SHP77 (cell line): ENCODE measurements around the gene MUC13.
A peak's percentile ranks its signal among the peaks of the same experiment; 100 is the strongest.

ENCODE experiments used
- DNase-seq, 2 experiments: peaks; one replicate each; lab custom pipeline; 2025; lab: John Stamatoyannopoulos, UW

MUC13 gene

DNA sequence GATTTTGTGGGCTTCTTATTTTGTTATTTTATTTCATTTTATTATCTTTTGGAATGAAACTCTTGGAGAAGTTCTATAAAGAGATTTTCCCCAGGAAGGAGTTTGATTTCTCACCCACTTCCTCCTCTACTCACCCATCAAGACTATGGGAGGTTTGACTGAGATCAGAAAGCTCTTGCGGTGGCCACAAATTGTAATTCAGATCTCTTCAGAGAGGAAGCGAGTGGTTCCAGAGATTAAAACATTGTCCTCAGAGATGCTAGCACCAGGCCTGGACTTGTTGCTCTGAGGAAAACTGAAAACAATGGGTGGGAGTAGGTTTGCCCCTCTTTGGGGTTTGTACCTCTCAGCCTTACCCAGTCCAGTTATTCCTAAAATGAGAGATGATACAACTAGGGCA lies 8.1 kb upstream of the MUC13 start:
- no peak for DNase-seq

DNA sequence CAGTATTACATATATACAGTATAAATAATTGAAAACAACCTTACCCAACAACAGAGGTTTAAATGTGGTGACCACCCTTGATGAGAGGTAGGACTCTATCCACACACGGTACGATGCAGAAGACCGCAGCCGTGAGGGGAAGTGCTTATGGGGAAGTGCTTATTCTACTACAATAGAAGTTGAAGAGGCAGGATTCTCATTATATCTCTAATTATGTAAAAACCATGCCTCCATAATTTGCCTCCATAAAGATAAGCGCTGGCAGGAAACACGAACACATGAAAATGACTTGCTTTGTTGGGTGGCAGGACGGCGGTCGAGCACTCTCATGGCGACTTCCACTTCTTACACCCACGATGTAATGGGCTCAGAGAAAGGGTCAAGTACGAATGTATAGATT lies 7.2 kb upstream of the MUC13 start:
- no peak for DNase-seq

DNA sequence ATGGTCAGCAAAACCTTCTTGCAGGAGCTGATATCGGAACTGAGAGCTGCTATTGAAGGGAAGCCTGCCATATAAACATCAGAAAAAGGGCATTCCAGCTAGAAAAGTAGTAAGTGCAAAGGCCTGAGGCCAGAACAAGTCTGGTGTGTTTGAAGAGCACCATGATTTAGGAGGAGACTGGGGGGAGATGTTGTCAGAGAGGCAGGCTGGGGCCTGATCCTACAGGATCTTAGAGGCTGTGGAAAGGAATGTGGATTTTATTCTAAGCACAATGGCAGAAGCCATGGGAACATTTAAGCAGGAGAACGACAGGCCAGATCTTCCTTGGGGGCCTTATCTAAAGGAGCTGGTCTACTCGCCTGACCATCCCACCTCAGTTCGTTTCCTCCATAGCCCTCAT lies 5.1 kb upstream of the MUC13 start:
- no peak for DNase-seq

DNA sequence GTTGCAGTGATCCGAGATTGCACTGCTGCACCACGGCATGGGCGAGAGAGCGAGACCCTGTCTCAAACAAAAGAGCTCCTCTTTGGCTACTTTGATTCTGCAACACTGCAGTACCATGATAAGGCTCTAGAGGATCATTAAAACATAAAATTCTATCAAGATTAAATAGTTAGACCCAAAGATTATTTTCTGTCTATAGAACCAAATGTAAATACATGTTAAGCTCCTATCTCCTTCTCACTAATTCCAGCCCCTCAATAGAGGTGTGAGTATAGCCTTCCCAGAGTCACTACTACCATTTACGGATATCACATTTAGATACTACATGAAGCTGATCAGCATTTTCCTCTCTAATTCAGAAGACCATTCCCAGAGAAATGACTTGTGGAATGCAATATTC lies 4.3 kb upstream of the MUC13 start:
- no peak for DNase-seq

DNA sequence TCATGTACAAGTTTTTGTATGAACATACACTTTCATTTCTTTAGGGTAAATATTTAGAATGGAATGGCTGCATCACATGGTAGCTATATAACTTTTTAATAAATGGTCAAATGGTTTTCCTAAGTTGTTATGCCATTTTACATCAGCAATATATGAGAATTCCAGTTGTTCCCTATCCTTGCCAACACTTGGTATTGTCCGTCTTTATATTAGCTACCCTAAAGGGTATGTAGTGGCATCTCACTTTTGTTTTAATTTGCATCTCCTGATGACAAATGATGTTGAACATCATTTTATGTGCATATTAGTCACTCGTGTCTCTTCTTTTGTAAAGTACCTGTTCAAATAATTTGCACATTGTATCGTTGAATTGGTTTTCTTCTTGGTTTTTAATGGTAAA lies 2.5 kb upstream of the MUC13 start:
- DNase-seq: no peak

DNA sequence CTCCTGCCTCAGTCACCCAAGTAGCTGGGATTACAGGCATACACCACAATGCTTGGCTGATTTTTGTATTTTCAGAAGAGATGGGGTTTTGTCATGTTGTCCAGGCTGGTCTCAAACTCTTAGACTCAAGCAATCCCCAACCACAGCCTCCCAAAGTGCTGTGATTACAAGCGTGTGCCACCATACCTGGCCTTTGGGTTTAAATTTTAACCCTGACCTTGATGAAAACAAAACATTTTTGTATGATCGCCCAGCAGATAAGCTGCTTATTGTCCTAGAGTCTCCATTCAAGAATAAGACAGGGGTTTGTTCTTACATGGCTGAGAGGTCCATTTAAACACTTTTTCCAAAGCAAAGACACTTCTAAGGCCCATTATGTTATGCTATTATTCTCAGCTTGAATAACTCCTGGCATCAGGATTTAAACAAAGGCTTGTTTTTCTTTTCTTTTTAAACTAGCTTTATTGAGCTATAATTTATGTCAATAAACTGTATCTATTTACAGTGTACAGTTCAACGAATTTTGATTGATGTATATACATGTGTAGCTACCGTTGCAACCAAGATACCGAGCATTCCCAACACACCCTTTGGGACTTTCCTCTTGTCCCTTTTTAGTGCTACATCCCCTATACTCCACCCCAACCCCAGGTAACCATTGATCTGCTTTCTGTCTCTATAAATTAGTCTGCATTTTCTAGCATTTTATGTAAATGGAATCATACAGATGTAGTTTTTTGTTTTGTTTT lies 1.4 kb upstream of the MUC13 start:
- no peak for DNase-seq

DNA sequence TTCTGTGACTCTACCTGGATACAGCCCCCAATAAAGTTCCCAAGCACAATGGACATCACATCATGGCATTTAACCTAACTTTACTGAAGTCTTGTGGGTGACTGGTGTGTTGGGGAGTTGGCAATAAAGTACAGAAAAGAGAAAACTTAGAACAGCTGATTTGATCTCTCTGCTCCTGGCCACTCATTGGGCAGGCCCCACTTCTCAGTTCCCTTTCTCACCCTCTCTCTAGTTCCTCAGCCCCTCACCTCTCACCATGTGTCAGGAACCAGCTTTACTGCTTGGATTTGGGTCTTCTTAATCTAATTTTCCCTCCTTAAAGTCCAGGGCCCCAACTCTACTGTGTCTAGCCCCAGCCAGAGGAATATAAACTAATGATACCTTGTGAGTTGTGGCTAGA lies 713 bp upstream of the MUC13 start:
- no peak for DNase-seq

DNA sequence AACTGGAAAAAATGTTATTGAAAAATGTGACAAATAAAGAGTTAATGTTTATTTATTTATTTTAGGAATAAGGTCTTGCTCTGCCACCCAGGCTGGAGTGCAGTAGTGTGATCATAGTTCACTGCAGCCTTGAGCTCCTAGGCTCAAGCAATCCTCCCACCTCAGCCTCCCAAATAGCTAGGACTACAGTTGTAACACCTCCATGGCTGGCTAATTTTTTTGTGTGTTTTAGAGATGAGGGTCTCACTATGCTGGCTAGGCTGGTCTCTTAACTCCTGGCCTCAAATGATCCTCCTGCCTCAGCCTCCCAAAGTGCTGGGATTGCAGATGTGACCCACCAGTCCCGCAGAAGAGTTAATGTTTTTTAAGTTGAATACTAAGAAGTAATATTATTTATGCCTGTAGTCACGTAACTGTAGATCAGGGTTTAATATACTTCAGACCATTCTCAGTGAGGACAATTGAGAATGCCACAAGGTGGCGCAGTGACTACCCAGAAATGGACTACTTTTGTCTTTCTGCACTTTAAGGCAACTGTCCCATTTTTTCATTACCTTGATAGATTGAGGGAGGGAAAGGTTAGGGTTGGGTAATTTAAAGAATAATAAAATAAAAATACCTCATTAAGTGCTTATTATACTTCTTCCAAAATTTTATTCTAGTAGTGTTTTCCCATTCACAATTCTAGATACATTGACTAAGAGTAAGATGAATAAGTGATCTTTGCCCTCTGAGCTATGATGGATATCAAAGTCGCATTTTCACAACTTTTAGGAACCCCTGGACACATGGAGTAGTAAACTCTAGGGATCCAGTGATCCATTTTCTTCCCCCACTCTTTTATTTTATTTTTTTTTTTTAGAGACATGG lies 6.0 kb downstream of the MUC13 start:
- peak; percentile 34 to 63 for DNase-seq

DNA sequence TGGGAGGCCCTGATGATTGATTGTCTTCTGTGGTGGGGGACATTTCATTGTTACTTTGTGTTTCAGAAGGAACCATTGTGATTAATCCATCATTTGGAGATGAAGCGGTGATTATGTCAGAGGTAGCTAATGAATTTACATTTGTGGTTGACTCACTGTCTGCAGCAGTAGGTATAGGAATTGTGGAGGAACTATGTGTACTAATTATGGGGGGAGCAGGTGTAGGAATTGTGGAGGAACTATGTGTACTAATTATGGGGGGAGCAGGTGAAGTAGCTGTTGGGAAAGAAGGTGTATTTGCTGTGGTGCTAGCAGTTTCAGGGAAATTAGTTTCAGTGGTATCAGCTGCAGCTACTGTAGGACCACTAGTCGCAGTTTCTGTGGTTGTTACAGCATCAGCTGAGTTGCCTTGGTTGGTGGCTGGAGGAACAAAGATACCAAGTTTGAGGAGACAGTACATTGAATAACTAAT lies 6.9 kb downstream of the MUC13 start:
- DNase-seq: no peak

DNA sequence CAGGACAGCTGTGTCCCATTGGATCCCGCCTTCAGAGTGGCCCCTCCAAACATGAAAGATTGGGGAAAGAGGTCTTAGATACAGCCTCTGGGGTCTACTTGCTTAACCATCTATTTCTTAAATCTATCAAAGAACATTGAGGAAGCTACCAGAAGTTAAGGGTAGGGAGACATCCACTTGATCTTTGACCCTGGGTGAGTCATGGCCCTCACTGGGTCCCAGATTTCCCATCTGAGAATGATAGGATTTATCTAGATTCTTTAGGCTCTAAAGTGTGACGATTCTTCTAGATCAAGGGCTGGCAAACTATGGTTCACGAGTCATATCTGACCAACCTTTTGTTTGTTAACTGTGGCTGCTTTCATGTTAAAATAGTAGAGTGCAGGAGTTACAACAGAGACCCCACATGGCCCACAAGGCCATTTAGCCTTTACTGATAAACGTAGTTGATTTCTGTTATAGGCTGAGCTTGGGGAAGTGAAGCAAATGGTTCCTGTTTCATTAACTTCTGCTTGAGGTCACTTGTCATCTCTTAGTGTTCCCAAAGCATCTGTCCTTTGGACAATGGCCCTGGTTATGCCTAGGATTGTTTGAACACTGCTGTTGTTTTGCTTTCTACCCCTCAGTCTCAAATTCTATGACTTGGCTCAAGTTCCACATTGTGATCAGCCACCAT lies 8.0 kb downstream of the MUC13 start:
- DNase-seq: no peak

DNA sequence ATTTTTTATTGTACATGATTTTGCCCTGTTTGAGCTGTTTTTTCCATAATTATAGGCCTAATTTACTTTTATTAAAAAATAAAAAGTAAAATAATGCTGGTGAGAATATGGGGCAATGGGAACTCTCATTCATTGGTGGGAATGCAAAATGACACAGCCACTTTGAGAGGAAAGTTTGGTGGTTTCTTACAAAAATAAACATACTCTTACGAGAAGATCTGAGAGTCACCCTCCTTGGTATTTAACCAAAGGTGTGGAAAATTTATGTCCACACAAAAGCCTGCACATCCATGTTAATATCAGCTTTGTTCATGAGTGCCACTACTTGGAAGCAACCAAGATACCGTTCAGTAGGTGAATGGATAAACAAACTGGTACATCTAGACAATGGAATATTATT lies 9.8 kb downstream of the MUC13 start:
- DNase-seq: no peak

DNA sequence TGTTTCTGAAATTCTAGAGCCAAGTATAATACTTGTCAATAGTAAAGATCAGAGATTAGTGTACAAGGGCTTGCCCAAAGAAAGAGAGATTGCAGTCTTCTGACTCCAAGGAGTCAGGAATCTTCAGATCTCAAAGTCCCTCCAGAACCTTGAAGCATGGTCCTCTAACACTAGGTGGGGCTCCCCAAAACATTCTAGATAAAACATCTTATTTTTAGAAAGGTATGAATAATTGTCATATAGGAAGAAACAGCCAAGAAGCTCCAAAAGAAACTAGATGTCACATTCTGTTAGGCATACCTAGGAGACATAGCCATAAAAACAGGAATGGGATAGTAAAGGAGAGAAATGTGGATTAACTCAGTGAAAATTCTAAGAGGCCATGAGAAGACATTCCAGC lies 10.7 kb downstream of the MUC13 start:
- DNase-seq: no peak

DNA sequence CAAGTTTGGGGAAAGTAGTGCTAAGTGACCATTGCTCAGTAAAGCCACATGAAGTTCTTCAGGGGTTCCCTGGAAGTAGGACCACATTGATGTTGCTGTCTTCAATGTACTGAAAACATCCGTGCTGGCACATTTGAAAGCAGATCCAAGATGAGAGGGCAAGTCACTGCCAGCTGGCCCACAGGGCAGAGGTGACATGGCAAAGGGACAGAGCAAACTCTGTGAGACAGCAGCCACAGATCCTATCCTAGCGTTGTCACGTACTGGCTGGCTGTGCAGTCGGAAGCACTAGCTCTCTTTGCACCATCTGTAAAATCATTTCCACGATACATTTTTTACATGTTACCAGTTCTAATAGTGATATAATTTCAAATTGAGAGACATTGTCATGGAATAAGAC lies 13.8 kb downstream of the MUC13 start:
- DNase-seq: no peak

DNA sequence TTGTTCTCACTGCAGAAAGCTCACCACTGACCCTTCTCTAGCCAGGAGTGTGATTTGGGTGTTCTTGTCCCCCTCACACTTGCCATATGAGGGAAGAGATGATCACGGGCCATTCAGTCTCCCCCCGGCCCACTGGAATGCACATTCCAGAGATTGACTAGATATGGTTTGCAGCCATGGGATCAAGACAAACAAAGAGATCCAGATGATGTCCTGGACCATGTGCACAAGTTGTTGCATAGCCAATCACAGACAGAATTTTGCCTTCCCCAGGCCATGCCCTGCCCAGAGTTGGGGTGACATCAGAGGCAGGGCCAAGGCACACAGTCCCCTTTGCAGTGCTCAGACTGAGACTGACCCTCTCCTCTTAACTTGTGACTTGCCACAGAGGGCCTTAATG lies 14.8 kb downstream of the MUC13 start:
- DNase-seq: no peak

DNA sequence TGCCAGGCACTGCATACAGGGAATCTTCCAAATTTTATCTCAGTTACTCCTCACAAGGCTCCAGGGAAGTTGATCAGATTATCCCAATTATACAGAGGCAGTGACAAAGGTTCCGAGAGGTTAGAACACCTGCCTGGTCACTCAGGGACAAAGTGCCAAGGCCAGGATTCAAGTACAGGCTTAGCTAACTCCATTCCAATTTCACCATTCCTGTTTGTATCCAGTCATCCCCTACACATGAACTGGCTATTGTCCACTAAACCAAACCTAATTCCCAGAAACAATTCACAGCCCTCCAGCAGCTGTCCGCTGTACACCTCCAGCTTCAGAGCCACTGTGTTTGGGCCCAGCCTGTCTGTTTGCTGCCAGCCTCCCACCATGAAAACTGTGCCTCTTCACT lies 16.0 kb downstream of the MUC13 start:
- no peak for DNase-seq

DNA sequence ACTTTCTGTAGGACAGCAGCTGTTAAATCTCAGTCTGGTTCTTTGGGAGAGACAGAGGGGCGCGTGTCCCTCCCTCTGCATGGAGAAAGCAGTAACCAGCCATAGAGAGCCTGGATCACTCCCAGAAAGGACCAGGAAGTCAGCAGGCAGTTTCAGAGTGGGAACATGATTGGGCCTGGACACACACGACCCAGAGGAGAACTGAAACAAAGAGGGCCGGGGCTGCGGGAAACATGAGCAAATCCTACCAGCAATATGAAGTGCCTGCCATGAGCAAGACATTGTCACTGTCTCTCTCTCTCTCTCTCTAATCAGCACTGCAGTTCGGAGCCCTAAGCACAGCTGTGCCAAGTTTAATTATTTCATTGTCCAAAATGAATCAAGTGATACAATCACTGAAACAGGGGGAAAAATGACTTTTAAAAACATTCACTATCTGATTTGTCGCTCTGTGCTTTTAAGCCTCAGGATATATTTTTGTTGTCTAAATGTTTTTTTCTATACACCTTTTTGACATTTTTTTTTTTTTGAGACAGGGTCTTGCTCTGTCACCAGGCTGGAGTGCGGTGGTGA lies 17.6 kb downstream of the MUC13 start:
- DNase-seq: no peak

DNA sequence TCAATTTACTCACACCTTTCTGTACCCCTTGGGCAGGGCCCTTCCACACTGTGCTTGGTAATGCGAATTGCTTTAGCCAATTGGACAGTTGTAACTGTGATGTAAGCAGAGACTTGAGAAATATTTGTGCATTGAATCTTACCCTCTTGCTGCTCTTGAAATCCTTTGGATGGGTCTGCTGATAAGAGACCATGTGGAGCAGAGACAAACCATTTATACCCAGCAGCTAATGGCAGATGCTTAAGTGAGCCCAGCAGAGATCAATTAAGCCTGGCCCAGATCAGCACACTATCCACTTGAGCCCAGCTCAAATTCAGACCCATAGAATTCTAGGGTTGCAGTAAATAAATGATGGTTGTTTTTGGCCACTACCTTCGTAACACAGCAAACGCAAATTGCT lies 19.3 kb downstream of the MUC13 start:
- DNase-seq: no peak

DNA sequence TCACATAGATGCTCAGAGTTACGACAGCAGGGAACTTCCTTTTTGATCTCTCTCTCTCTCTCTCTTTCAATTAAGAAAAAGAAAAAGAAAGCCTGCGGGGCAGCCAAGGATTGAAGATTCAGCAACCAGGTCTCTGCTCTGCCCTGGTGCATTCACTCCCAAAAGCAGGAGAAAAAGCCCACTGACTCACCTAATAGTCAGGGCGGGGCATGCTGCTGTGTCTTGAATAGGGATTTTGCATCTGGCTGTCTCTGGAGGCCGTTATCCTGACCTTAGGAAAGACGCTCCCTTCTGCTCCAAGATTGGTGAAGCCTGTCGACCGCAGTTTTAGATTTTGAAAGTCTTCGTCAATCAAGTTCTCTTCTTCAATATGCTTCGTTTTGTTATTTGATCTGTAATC lies 26.6 kb downstream of the MUC13 start:
- no peak for DNase-seq

DNA sequence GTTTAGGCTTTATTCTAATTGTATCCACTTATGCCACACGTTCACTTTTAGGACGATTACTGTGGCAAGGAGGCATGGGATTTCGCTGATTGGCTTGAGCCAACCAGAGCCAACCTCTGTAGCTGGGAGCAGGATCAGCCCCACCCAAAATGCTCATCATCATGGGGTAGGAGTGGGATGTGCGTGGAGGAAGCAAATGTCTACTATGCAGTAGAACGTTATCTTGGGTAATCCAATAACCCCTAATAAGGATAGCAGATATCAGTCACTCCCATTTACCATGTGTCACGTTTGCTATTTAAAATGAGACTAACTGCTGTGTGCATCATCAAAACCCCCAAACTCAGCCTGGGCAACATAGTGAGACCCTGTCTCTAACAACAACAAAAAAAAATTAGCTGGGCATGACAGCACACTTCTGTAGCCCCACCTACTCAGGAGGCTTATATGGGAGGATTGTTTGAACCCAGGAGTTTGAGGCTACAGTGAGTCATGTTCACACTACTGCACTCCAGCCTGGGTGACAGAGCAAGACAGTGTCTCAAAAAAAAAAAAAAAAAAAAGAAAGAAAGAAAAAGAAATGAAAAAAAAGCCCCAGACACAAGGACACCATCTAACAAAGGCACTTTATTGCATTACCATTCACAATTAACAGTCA lies 29.6 kb downstream of the MUC13 start:
- DNase-seq: no peak

DNA sequence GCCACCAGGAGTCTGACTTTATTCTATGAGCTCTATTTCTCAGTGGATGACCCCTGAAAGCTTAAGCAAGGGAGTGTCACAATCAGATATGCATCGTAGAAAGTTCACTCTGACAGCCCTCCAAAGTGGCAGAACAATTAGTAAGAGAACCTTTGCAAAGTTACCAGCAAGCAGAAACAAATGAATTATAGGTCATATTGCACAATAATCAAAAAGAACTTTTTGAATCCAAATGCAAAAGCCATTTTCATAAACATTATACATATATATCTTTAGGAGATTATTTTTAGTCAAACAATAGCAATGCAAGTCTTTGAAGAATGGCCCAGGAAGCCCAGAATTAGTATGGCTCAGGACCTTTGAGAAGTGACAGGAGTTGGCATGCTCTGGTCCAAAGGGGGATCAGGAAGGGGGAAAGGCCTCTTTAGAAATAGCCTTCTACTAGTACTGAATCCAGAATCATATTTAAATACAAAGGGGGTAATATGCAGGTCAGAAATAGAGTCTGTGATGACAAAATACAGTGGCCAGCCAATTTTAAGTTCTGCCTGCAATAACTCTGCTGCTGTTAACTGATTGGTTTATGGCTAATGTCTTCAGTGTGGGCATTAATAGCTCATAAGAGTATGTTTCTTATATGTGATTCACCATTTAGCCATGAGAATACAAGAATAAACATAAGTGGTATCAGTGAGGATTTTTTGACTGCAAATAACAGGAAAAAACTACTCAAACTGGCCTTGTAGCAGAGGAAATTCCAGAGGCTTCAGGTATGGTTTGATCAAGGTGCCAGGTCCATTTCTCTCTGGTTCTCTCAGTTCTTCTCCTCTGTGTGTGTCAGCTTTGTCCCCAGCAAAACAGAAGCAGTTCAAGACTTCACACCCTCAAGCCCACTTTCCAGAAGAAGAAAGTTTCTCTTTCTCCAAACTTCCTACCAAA lies 30.4 kb downstream of the MUC13 start:
- no peak for DNase-seq
